ENCODE measurements around the gene ADAM23.

The ADAM23 gene

DNA sequence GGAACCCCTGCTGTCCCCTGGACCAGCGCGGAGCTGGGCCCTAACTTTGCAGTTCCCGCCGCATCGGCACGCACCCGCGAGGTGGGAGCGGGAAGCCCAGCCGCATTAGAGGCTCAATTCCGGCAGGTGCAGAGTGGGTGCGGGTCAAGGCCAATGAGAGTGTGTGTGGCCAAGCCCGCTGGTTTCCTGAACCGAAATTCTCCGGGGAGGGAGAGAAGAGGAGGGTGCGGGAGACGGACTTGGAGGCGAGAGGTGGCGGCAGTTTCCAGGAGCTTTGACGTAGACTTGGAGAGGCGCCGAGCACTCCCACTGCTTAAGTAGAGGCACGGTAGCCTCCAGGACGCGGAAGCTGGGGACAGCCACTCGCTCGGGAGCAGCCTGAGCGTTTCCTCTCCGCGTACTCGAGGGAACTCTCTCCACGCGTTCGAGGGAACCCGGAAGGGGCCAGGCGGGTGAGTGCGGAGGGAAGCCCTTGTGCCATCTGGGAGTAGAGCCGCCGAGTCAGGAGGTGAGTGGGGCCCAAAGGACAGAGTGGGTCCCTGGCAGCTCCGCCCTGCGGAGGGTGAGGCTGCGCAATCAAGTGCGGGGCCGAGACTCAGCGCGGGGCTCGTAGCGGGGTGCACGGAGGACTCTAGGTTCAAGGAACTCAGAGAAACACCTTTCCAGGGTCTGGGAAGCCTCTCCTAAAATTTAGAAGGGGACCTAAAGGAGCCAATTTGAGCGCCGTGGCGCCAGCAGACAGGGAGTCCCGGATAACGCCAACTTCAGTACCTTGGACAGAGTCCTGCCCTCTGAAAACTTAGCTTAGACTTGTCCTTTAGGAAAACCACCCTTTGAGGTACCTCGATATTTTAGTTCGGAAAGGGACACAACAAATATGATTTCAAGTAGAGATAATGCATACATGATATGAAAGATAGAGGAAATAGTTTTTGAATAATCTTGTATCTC lies 199.0 kb downstream of the ADAM23 start, which contains the start of gene FAM237A:
TSS of gene FAM237A (plus strand) at position 413 of the 951 bp plus-strand sequence. CDS start 1,750 bp downstream, outside the sequence.
- peak; percentile 2 to 9 (median 3) for DNase-seq (ENCODE audit: low read depth in 3 of 3)

DNA sequence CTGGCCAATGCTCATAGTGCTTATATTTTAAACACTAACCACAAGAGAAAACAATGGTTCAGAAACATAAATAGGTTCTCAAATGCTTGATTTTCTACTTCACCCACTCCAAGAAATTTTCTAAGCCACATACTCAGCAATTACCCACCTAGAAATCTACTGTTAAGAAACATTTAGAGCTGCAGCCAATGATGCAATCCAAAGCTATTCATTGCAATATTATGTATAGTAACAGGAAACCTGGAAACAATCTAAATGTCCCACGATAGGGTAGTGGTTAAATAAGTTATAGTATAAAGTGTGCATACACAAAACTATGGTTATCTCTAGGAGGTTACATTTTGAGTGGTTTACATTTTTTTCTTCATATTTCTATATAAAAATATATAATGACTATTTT lies 204.7 kb downstream of the ADAM23 start:
- no peak for DNase-seq (ENCODE audit: low read depth in 3 of 3)

- no peak for DNase-seq (ENCODE audit: low read depth in 3 of 3)
Measured at GRCh38 chr2:206657087-206657486, 213.8 kb downstream of the ADAM23 start.

DNA sequence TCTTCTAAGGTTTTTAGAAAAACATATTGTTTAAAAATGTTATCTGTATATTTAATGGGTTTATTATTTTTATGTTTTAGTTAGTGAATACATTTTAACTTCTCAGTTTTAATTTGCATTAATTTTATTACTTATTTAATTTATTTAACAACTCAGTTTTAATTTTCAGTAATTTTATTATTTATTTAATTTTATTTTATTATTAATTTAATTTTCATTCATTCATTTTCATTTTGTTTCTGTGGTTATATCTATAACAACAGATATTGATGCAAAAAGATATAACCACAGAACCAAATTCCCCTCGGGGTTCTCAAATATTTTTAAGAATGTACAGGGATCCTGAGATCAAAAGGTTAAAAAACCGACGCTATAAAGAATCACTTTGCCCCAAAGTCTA lies 221.9 kb downstream of the ADAM23 start:
- no peak for DNase-seq (ENCODE audit: low read depth in 3 of 3)

Data from stimulated activated CD4-positive, alpha-beta T cell treated with anti-CD3 and anti-CD28 coated beads, TNF-alpha, amount 100 ng/mL, for 48 hours (primary cell).